ENCODE data around the gene NDUFV1. TPM values are rescaled to one million over a fixed set of nuclear protein-coding genes. Genes with fewer than 3 reads are reported as not detected.
"Not testable (repeated sequence)": the region's sequence is repeated elsewhere in the genome, so short reads cannot be mapped to it uniquely, and the experiment has no call there.

Gene NDUFV1
- total RNA-seq, 4 donors from 2014 or later: 306 to 608 (median 365) TPM

- H3K9me3 ChIP-seq: no peaks in the 10 kb centered on the region
- TF ChIP-seq POLR2A (IDR thresholded peaks at IDR 0.05): no peak
- H3K27me3 ChIP-seq: no peaks in the 10 kb centered on the region
- intact Hi-C loops (cut with DNase I; ENCODE audit: low total_unique reads) (no loop called here), in situ Hi-C loops (cut with MboI; ENCODE audit: low sequenced_read_pairs in 4 of 4) (no loop called here)
- H3K36me3 ChIP-seq: peaks cover 0 to 10% of the 10 kb centered on the region in 2 donors
- DNase-seq (no peak), ATAC-seq (no peak)
- no peak overlapping the region for H3K27ac ChIP-seq
- H3K4me1 ChIP-seq: no peaks in the 10 kb centered on the region
- no peak overlapping the region for H3K4me3 ChIP-seq
Measured at GRCh38 chr11:67592880-67593564, 13.7 kb upstream of the NDUFV1 start.

- Histone ChIP-seq H3K36me3 (peaks cover 0 to 5% of the 10 kb centered on the region in 2 donors), H3K4me3 (no peak overlapping the region), H3K9me3 (no peaks in the 10 kb centered on the region), H3K27me3 (no peaks in the 10 kb centered on the region), H3K4me1 (no peaks in the 10 kb centered on the region), H3K27ac (no peak overlapping the region)
- ATAC-seq (no peak), DNase-seq (no peak)
- intact Hi-C loops (cut with DNase I; ENCODE audit: low total_unique reads) (no loop called here), in situ Hi-C loops (cut with MboI; ENCODE audit: low sequenced_read_pairs in 4 of 4) (no loop called here)
- TF ChIP-seq POLR2A (IDR thresholded peaks at IDR 0.05) (no peak), CTCF (IDR thresholded peaks at IDR 0.05 in 4 of 5, conservative IDR thresholded peaks at IDR 0.05 in 1 of 5) (no peak)
Measured at GRCh38 chr11:67593565-67593905, 13.2 kb upstream of the NDUFV1 start.

GRCh38 chr11:67594480-67594879 lies 12.3 kb upstream of the NDUFV1 start:
- intact Hi-C loops (cut with DNase I; ENCODE audit: low total_unique reads): no loop called here
- Histone ChIP-seq H3K9me3 (no peaks in the 10 kb centered on the region), H3K4me1 (no peaks in the 10 kb centered on the region), H3K4me3 (no peak overlapping the region), H3K36me3 (no peaks in the 10 kb centered on the region), H3K27ac (no peak overlapping the region), H3K27me3 (peaks cover 0 to 3% (median 0%) of the 10 kb centered on the region in 3 donors)
- TF ChIP-seq CTCF (IDR thresholded peaks at IDR 0.05 in 4 of 5, conservative IDR thresholded peaks at IDR 0.05 in 1 of 5) (no peak), POLR2A (IDR thresholded peaks at IDR 0.05) (no peak)
- DNase-seq: no peak
- ATAC-seq: no peak
- in situ Hi-C loops (cut with MboI; ENCODE audit: low sequenced_read_pairs in 4 of 4): no loop called here

GRCh38 chr11:67596753-67597300 lies 9.9 kb upstream of the NDUFV1 start:
- TF ChIP-seq POLR2A (IDR thresholded peaks at IDR 0.05) (no peak), CTCF (IDR thresholded peaks at IDR 0.05 in 4 of 5, conservative IDR thresholded peaks at IDR 0.05 in 1 of 5) (no peak)
- intact Hi-C loops (cut with DNase I; ENCODE audit: low total_unique reads) (no loop called here), in situ Hi-C loops (cut with MboI; ENCODE audit: low sequenced_read_pairs in 4 of 4) (no loop called here)
- H3K27ac ChIP-seq: no peak overlapping the region
- ATAC-seq: no peak
- peaks cover 0 to 3% (median 0%) of the 10 kb centered on the region in 3 donors for H3K27me3 ChIP-seq
- H3K4me1 ChIP-seq: no peaks in the 10 kb centered on the region
- no peak overlapping the region for H3K4me3 ChIP-seq
- H3K36me3 ChIP-seq: no peaks in the 10 kb centered on the region
- no peak for DNase-seq
- no peaks in the 10 kb centered on the region for H3K9me3 ChIP-seq

GRCh38 chr11:67597458-67597857 lies 9.3 kb upstream of the NDUFV1 start:
- H3K4me1 ChIP-seq; DNase-seq; H3K27ac ChIP-seq; H3K9me3 ChIP-seq; in situ Hi-C loops (cut with MboI; ENCODE audit: low sequenced_read_pairs in 4 of 4); intact Hi-C loops (cut with DNase I; ENCODE audit: low total_unique reads); H3K27me3 ChIP-seq; H3K36me3 ChIP-seq; ATAC-seq; H3K4me3 ChIP-seq: not testable (repeated sequence)

- DNase-seq; H3K27me3 ChIP-seq; H3K9me3 ChIP-seq; in situ Hi-C loops (cut with MboI; ENCODE audit: low sequenced_read_pairs in 4 of 4); H3K4me3 ChIP-seq; ATAC-seq; intact Hi-C loops (cut with DNase I; ENCODE audit: low total_unique reads); H3K36me3 ChIP-seq; H3K4me1 ChIP-seq; H3K27ac ChIP-seq: not testable (repeated sequence)
Measured at GRCh38 chr11:67597963-67598362, 8.8 kb upstream of the NDUFV1 start.
